ENCODE results near the gene KNCN. TPM values are rescaled to one million over a fixed set of nuclear protein-coding genes. Genes with fewer than 3 reads are reported as not detected.

Gene KNCN
- total RNA-seq, 1 donor from 2014 or later, result not detected

DNA sequence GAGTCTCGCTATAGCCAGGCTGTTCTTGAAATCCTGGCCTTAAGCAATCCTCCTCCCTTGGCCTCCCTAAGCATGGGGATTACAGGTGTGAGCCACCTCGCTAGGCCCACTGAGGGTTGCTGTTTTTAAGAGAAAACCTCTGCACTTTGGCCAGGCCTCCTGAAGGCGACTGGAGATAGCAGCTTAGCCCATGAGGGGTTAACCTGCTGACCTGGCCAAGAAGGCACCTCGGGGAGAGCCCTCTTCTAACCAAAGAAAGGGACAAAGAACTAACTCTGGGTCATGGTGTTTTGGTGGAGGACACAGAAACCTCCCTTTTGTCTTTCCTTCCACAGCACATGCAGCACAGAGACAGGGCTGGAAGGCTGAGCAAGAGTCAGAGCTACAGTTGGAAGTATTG, 17.7 kb upstream of the KNCN start:
- Mint-ChIP-seq H3K9me3 (ENCODE audit: low read depth) (no peaks in the 10 kb centered on the region), H3K4me3 (ENCODE audit: low read depth) (no peak overlapping the region), H3K4me1 (ENCODE audit: low read depth) (no peaks in the 10 kb centered on the region), H3K27me3 (no peaks in the 10 kb centered on the region), H3K27ac (no peak overlapping the region), H3K36me3 (ENCODE audit: insufficient read depth) (peaks cover 12% of the 10 kb centered on the region)
- TF ChIP-seq, protein P1, sequence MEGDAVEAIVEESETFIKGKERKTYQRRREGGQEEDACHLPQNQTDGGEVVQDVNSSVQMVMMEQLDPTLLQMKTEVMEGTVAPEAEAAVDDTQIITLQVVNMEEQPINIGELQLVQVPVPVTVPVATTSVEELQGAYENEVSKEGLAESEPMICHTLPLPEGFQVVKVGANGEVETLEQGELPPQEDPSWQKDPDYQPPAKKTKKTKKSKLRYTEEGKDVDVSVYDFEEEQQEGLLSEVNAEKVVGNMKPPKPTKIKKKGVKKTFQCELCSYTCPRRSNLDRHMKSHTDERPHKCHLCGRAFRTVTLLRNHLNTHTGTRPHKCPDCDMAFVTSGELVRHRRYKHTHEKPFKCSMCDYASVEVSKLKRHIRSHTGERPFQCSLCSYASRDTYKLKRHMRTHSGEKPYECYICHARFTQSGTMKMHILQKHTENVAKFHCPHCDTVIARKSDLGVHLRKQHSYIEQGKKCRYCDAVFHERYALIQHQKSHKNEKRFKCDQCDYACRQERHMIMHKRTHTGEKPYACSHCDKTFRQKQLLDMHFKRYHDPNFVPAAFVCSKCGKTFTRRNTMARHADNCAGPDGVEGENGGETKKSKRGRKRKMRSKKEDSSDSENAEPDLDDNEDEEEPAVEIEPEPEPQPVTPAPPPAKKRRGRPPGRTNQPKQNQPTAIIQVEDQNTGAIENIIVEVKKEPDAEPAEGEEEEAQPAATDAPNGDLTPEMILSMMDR (IDR thresholded peaks at IDR 0.05; ENCODE audit: unreplicated experiment), result no peak
- no peak for DNase-seq (ENCODE audit: low spot score, unreplicated experiment)

DNA sequence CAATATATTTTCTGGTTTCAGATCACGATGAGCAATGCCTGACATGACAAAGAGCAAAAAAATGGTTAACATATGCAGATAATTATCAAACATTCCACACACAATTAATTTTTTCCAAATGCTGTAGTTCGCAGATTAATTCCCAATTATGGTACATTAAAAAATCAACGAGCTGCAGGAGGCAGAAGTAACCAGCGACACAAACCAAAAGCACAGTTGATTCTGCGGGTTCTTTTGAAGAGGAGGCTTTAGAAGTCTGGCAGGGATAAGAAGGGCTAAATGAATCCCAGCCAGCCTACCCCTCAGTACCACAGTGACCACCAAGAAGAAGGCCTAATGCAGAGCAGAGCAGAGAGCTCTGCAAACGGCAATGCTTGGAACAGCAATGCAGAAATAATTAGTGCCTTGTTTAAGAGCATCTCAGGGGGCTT, 17.0 kb upstream of the KNCN start:
- Mint-ChIP-seq H3K36me3 (ENCODE audit: insufficient read depth) (peaks cover 13% of the 10 kb centered on the region), H3K27ac (no peak overlapping the region), H3K4me1 (ENCODE audit: low read depth) (no peaks in the 10 kb centered on the region), H3K9me3 (ENCODE audit: low read depth) (no peaks in the 10 kb centered on the region), H3K4me3 (ENCODE audit: low read depth) (no peak overlapping the region), H3K27me3 (no peaks in the 10 kb centered on the region)
- TF ChIP-seq, protein P1 (IDR thresholded peaks at IDR 0.05; ENCODE audit: unreplicated experiment), result no peak
- no peak for DNase-seq (ENCODE audit: low spot score, unreplicated experiment)

DNA sequence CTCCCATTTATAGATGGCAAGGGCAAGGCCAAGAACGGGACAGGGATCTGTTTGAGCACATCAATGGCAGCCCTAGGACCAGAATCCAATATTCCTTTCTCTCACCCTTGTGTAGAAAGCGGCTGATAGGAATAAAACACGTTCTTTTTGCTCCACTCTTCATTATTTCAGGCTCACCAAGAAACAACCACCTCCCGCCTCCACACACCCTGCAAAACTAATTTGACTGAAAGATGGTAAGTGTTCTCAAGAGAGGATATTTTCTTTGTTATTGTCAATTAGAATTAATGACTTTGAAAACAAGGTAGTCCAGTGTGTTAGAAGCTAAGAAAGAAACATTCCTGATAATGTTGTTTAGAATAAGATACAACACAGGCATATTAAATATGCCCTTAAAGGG, 11.9 kb upstream of the KNCN start:
- H3K4me3 Mint-ChIP-seq (ENCODE audit: low read depth), result no peak overlapping the region
- H3K4me1 Mint-ChIP-seq (ENCODE audit: low read depth), result no peaks in the 10 kb centered on the region
- H3K36me3 Mint-ChIP-seq (ENCODE audit: insufficient read depth), result peaks cover 15% of the 10 kb centered on the region
- TF ChIP-seq, protein P1 (IDR thresholded peaks at IDR 0.05; ENCODE audit: unreplicated experiment), result no peak
- no peak for DNase-seq (ENCODE audit: low spot score, unreplicated experiment)
- no peak overlapping the region for H3K27ac Mint-ChIP-seq
- H3K9me3 Mint-ChIP-seq (ENCODE audit: low read depth), result no peaks in the 10 kb centered on the region
- H3K27me3 Mint-ChIP-seq, result no peaks in the 10 kb centered on the region

DNA sequence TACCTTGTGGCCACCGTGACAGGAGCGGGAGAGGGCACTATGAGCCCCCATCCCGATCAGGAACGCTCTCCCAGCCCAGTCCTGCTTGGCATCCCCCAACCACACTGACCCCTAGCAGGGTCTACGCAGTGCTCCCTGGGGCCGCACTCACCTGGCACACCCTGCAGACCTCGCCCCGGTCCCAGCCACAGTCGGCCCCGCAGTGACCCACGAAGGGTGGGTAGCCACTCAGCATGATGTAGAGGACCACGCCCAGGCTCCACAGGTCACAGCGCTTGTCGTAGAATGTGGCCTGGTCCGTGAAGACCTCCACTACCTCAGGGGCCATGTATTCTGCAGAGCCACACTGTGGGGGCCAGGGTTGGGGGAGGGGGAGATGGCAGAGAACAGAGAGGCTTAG, 11.1 kb upstream of the KNCN start:
- H3K27me3 Mint-ChIP-seq, result no peaks in the 10 kb centered on the region
- TF ChIP-seq, protein P1 (IDR thresholded peaks at IDR 0.05; ENCODE audit: unreplicated experiment), result no peak
- no peak overlapping the region for H3K4me3 Mint-ChIP-seq (ENCODE audit: low read depth)
- peaks cover 15% of the 10 kb centered on the region for H3K36me3 Mint-ChIP-seq (ENCODE audit: insufficient read depth)
- no peaks in the 10 kb centered on the region for H3K4me1 Mint-ChIP-seq (ENCODE audit: low read depth)
- DNase-seq (ENCODE audit: low spot score, unreplicated experiment), result no peak
- H3K9me3 Mint-ChIP-seq (ENCODE audit: low read depth), result no peaks in the 10 kb centered on the region
- no peak overlapping the region for H3K27ac Mint-ChIP-seq

DNA sequence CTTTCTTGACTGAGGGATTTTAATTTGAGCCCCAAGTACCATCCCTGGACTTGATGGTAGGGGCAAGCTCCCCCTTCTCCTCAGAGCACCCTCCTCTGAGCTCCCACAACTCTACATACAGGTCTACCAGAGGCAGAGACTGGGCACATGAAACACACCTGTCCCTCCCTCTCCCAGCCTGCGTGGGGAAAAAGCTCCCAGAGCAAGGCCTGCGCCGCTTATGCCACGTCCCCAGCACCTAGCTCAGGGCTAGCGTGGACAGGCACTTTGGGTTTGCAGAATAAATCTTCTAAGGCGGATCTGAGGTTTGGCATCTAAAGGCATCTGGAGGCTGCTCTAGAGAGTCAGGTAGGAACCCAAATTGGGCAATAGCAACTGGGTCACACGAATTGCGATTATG, 7.5 kb upstream of the KNCN start:
- Mint-ChIP-seq H3K4me3 (ENCODE audit: low read depth) (no peak overlapping the region), H3K9me3 (ENCODE audit: low read depth) (no peaks in the 10 kb centered on the region), H3K36me3 (ENCODE audit: insufficient read depth) (peaks cover 5% of the 10 kb centered on the region), H3K27ac (no peak overlapping the region), H3K27me3 (no peaks in the 10 kb centered on the region), H3K4me1 (ENCODE audit: low read depth) (no peaks in the 10 kb centered on the region)
- TF ChIP-seq, protein P1 (IDR thresholded peaks at IDR 0.05; ENCODE audit: unreplicated experiment), result no peak
- DNase-seq (ENCODE audit: low spot score, unreplicated experiment), result no peak

Measured in progenitor cell of endocrine pancreas (in vitro differentiated cells).